GM20000 (cell line): Measurements from ENCODE around the gene RALGPS1.
"Not testable (repeated sequence)": the region's sequence is repeated elsewhere in the genome, so short reads cannot be mapped to it uniquely, and the experiment has no call there.

Source experiments
- DNase-seq: peaks from one replicate; pipeline ENCODE4 v3.0.0; 2012; ENCODE audit warnings: low spot score
- CTCF ChIP-seq: IDR thresholded peaks from 2 replicates; pipeline ENCODE4 v1.5.1; 2012; ENCODE audit warnings: mild to moderate bottlenecking, control low read depth; ENCODE audit errors: extremely low read depth, missing control alignments

The RALGPS1 gene

GRCh38 chr9:127144670-127145445 lies 230.3 kb downstream of the RALGPS1 start:
- no peak for DNase-seq

GRCh38 chr9:127146841-127147240 lies 232.3 kb downstream of the RALGPS1 start:
- not testable (repeated sequence) for DNase-seq

More at GRCh38 chr9:127144670-127145445, 230.3 kb downstream of the RALGPS1 start:
- no peak for TF ChIP-seq CTCF

- no peak for DNase-seq
- TF ChIP-seq CTCF = no peak
Measured at GRCh38 chr9:127147251-127147650, 232.7 kb downstream of the RALGPS1 start.

GRCh38 chr9:127148014-127148413 lies 233.4 kb downstream of the RALGPS1 start:
- TF ChIP-seq CTCF = no peak
- no peak for DNase-seq

- TF ChIP-seq CTCF = no peak
- DNase-seq = no peak
Measured at GRCh38 chr9:127149010-127149409, 234.4 kb downstream of the RALGPS1 start.

GRCh38 chr9:127149463-127150390 lies 235.1 kb downstream of the RALGPS1 start:
- no peak for TF ChIP-seq CTCF
- DNase-seq = no peak

- DNase-seq = no peak
- TF ChIP-seq CTCF = no peak
Measured at GRCh38 chr9:127153501-127153900, 238.9 kb downstream of the RALGPS1 start.

GRCh38 chr9:127154003-127154389 lies 239.4 kb downstream of the RALGPS1 start:
- TF ChIP-seq CTCF = no peak
- DNase-seq = no peak
